Right cardiac atrium (tissue), 5 donors: ENCODE results near the gene CITED2. TPM values are rescaled to one million over a fixed set of nuclear protein-coding genes. Genes with fewer than 3 reads are reported as not detected.
"Not testable (repeated sequence)": the region's sequence is repeated elsewhere in the genome, so short reads cannot be mapped to it uniquely, and the experiment has no call there.

ENCODE experiments used
- ATAC-seq, 2 donors: fragments of 200-7000 bp; cut with Tn5 transposase; one replicate each; pipeline versions ENCODE4 v1.8.0 to v1.9.1; 2020; ENCODE audit warnings: moderate library complexity in 2 of 2, mild to moderate bottlenecking in 1 of 2
- DNase-seq, 3 donors: peaks; one replicate each; pipeline ENCODE4 v3.0.0-alpha.2; 2020
- H3K27ac ChIP-seq: one replicate; pipeline ENCODE4 v1.5.1; 2013; ENCODE audit warnings: mild to moderate bottlenecking, low read length, control low read depth, moderate library complexity
- H3K27me3 ChIP-seq: one replicate; pipeline ENCODE4 v1.6.1; 2013; ENCODE audit not compliant: control insufficient read depth, insufficient read depth
- H3K4me1 ChIP-seq: one replicate; pipeline ENCODE4 v1.6.1; 2013; ENCODE audit warnings: low read length; ENCODE audit not compliant: control insufficient read depth, insufficient read depth
- H3K4me3 ChIP-seq: one replicate; pipeline ENCODE4 v1.5.1; 2013; ENCODE audit warnings: low read length, control low read depth
- H3K9me3 ChIP-seq: one replicate; pipeline ENCODE4 v1.6.1; 2013; ENCODE audit warnings: low read length; ENCODE audit not compliant: control insufficient read depth
- WGBS: extraction: QIAGEN DNeasy Blood & Tissue Kit; methylation state at CpG from one replicate; pipeline ENCODE4 v1.1.7; 2013; 5-methylcytosine and 5-hydroxymethylcytosine counted together
- intact Hi-C, 4 donors: fragments of 100-400 bp; cut with DNase I; formaldehyde crosslinking; loops; one replicate each; pipeline versions ENCODE4 v1.11.0 to v1.14.0; 2022 to 2023
- long read RNA-seq, 4 donors: library from polyadenylated mRNA; unstranded; transcript quantifications; one replicate each; pipeline ENCODE4 v2.0.0, GENCODE V29; 2020 to 2021
- polyA plus RNA-seq: library from polyadenylated mRNA; stranded (reverse); fragments of 200-250 nt; gene quantifications from one replicate; pipeline ENCODE4 v1.2.3, GENCODE V29; 2013
- total RNA-seq, 4 donors: library from RNA; stranded (reverse); fragmentation: NEBNext Ultra II Directional; extraction: Animal tissue kit (Norgen Biotek cat#: 25700); gene quantifications; one replicate each; pipeline ENCODE4 v1.2.1, GENCODE V29; 2021
- donor health status: healthy with polysubstance abuse.
- donor health status: DM: no; HTN: yes; CAD: no.
- donor health status: DM: no; HTN: no; CAD: no.
- donor health status: DM: no; HTN: yes; CAD: no; lungs with severe emphysema.
- donor health status: DM: yes; HTN: yes; CAD: no.

The CITED2 gene
- total RNA-seq (100 to 1,000 TPM in 3 of 4 donors, 10 to 100 TPM in 1; 67.9 to 138 (median 113) TPM), polyA plus RNA-seq (35.7 TPM)
- long read RNA-seq, donor 1, transcript CITED2-201 (2 exons, 2,354 nt), result major isoform, 7 of 10 reads
- long read RNA-seq, donor 1, partial matches to known transcripts, result 3 of 10 reads
- long read RNA-seq, donor 1, other reads (novel, unspliced or antisense), result 0 of 10 reads
- long read RNA-seq, donor 2, transcript CITED2-201 (2 exons, 2,354 nt), result major isoform, 8 of 10 reads
- long read RNA-seq, donor 2, partial matches to known transcripts, result 2 of 10 reads
- long read RNA-seq, donor 2, other reads (novel, unspliced or antisense), result 0 of 10 reads
- long read RNA-seq, donor 3, result 0 reads
- long read RNA-seq, donor 4, partial matches to known transcripts, result 0 of 4 reads
- long read RNA-seq, donor 4, other reads (novel, unspliced or antisense), result 1 of 4 reads

GRCh38 chr6:139374357-139375225 is at the start of gene CITED2:
CITED2 (minus strand) TSS chr6:139374648; CDS start chr6:139373944, 704 bp downstream.
- ATAC-seq, result peak; percentile 91 to 92
- Histone ChIP-seq H3K4me1 (no peaks in the 10 kb centered on the region), H3K27ac (peak within 1 kb of the TSS; percentile 98), H3K9me3 (no peaks in the 10 kb centered on the region), H3K4me3 (peak within 1 kb of the TSS; percentile 85), H3K27me3 (no peaks in the 10 kb centered on the region)
- WGBS, result under 1% methylated on average over 82 of the region's 82 CpGs
- intact Hi-C loops, result loop anchor here in 3 of 4 donors (5.0 to 10.0 kb wide), 8 partner anchors 140 to 1070 kb away; no protein-coding TSS in a partner anchor
- DNase-seq, result peak; percentile 93 to 98 (median 97)

DNA sequence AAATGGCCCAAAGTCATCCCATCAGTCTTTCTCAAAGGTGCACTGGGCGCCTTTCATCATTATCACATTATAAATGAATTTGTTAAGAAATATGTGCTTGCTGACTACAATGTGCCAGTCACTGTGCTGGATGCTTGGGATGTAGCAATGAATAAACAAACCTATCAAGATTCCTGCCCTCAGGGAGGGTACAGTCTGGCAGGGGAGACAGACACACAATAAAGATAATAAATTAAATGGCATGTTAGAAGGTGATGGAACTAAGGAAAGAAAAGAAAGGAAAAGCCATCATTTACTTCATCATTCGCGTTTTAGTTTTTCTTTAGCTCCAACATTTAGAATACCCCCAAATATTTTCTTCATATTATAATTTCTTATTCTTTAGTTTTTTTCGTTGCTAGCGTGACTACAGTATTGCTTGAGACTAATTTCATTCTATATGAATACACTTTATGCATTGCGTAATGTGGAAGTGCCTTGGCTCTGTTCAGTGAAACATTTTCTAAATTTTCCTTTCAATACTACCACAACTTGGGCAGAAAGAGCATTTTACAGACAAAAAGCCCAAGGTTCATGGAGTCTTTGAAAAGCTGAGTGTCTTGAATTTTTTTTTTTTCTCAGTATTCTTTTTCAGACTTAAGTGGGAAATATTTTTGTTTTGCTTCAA is 48.7 kb upstream of the CITED2 start:
- no peaks in the 10 kb centered on the region for H3K9me3 ChIP-seq
- intact Hi-C loops, result no loop called here
- DNase-seq, result no peak
- no peak for ATAC-seq
- no peak overlapping the region for H3K27ac ChIP-seq
- H3K27me3 ChIP-seq, result no peaks in the 10 kb centered on the region
- H3K4me3 ChIP-seq, result no peak overlapping the region
- no peaks in the 10 kb centered on the region for H3K4me1 ChIP-seq
- WGBS, result 83% methylated on average over 6 of the region's 6 CpGs

DNA sequence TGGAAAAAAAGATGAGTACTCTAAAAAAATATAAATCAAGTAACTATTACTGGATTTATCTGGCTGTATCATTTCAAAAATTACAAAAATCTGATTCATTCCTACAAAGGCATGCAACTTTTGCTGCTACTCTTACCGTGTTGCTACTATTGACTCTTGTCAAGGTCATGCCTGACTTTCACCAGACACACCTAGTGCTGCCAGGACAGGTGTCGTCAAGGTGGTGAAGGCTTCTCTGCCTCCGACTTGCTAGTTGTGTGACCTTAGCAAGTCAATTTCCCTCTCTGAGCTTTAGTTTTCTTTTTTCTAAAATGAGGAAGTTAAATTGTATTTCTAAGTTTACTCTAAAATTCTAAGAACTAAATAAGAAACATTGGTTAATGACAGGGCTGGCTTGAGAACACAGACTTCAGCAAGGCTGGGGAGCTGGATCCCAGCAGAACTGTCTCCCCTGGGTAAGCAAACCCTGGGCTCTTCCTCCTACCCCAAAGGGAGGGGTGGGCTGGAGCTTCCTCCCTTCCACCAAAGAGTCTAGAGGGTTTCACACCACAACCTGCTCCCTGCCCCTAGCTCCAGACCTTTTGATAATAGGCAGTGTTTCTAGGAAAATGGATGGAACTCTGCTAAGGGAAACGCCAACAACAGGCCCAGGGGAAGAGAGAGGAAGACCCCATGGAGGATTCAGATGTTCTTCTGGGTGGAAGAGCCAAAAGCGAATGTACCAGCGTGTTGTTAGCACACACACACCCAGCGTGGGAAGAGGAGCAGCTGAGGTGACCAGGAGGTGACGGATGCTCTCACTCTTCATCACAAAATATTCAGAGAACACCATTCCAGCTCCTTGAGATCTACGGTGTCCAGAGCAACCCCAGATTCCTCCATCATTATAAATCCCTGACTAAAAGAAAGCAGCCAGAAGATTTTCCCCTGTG is 47.9 kb upstream of the CITED2 start:
- ATAC-seq, result no peak
- Histone ChIP-seq H3K27ac (no peak overlapping the region), H3K4me1 (no peaks in the 10 kb centered on the region), H3K27me3 (no peaks in the 10 kb centered on the region), H3K4me3 (no peak overlapping the region), H3K9me3 (no peaks in the 10 kb centered on the region)
- DNase-seq, result no peak
- 84% methylated on average over 9 of the region's 9 CpGs for WGBS
- intact Hi-C loops, result no loop called here

DNA sequence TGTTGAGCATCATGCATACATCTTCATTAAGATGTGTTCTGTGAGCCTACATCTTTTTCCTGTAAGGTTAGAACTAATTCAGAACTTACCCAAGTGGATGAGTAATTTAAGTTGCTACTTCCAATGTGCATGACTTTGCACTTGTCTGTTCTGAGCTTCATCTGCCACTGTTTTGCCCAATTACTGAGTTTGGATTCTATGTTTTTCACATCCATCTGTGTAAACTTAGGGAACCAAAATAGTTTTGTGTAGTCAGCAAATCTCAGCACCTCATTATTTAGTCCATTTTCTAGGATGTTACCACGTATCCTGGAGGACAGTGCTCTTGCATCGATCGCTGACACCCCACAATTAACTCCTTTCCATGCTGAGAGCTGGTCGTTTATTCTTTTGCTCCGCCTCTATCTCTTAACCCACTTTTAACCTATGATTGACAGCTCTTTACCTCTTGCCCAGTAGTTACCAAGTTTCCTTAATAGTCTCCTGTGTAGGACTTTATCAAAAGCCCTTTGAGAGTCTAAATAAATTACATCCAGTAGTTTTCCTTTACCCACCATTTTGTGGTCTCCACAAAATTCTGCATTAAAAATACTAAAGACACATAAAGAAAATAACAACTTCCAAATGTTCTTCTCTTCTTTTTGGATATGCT is 44.2 kb upstream of the CITED2 start:
- intact Hi-C loops, result no loop called here
- 79% methylated on average over 5 of the region's 5 CpGs for WGBS

DNA sequence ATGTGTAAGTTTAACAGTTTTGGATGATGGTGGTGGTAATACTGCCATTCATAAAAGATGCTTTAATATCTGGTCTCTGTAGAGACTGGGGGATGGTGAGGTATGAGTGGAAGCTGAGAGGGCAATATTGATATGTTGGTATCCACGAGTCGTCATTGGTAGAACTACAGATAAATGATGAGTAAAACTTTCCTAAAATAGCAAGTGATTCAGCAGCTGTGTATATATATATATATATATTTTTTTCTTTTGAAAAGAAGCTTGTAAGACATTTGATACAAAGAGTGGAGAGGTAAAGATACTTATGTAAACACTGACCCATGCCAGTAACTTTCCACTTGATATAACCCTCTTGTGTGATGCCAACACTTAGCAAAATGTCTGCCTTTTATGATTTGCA is 41.7 kb upstream of the CITED2 start:
- Histone ChIP-seq H3K27ac (no peak overlapping the region), H3K9me3 (no peaks in the 10 kb centered on the region), H3K4me1 (no peaks in the 10 kb centered on the region), H3K27me3 (no peaks in the 10 kb centered on the region), H3K4me3 (no peak overlapping the region)
- intact Hi-C loops, result no loop called here
- 36% methylated on average over 2 of the region's 2 CpGs for WGBS
- no peak for ATAC-seq
- DNase-seq, result no peak

More for the DNA sequence above, 44.2 kb upstream of the CITED2 start:
- H3K4me1 ChIP-seq, result no peaks in the 10 kb centered on the region
- H3K27me3 ChIP-seq, result no peaks in the 10 kb centered on the region
- H3K9me3 ChIP-seq, result no peaks in the 10 kb centered on the region
- H3K27ac ChIP-seq, result no peak overlapping the region
- no peak for ATAC-seq
- no peak overlapping the region for H3K4me3 ChIP-seq
- DNase-seq, result no peak

DNA sequence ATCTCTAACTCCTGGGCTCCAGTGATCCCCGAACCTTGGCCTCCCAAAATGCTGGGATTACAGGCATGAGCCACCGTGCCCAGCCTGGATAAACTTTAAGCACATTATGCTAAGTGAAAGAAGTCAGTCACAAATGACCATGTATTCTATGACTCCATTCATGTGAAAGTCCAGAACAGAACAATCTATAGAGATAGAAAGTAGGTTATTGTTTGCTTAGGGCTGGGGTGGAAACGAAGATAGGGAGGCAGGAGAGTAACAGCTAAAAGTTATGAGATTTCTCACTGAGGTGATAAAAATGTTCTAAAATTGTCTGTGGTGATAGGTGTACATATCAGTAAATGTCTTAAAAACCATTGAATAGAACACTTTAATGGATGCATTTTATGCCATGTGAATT is 40.9 kb upstream of the CITED2 start:
- DNase-seq (no peak), ATAC-seq (no peak)
- no peaks in the 10 kb centered on the region for H3K4me1 ChIP-seq
- no peaks in the 10 kb centered on the region for H3K27me3 ChIP-seq
- no peak overlapping the region for H3K27ac ChIP-seq
- no peak overlapping the region for H3K4me3 ChIP-seq
- 84% methylated on average over 3 of the region's 3 CpGs for WGBS
- no peaks in the 10 kb centered on the region for H3K9me3 ChIP-seq
- intact Hi-C loops, result no loop called here

- ATAC-seq, H3K27ac ChIP-seq, H3K4me1 ChIP-seq, intact Hi-C loops, H3K9me3 ChIP-seq, DNase-seq, H3K4me3 ChIP-seq, H3K27me3 ChIP-seq: not testable (repeated sequence)
- 94% methylated on average over 1 of the region's 1 CpG for WGBS
Measured at GRCh38 chr6:139412103-139412502, 37.7 kb upstream of the CITED2 start.

GRCh38 chr6:139409026-139409425 is 34.6 kb upstream of the CITED2 start:
- intact Hi-C loops, result no loop called here
- H3K27ac ChIP-seq, result no peak overlapping the region
- 79% methylated on average over 4 of the region's 4 CpGs for WGBS

GRCh38 chr6:139407718-139408222 is 33.3 kb upstream of the CITED2 start:
- Histone ChIP-seq H3K27me3 (no peaks in the 10 kb centered on the region), H3K27ac (no peak overlapping the region), H3K4me3 (no peak overlapping the region), H3K9me3 (no peaks in the 10 kb centered on the region), H3K4me1 (no peaks in the 10 kb centered on the region)
- ATAC-seq (no peak), DNase-seq (no peak)
- 49% methylated on average over 4 of the region's 4 CpGs for WGBS
- intact Hi-C loops, result no loop called here

More at GRCh38 chr6:139409026-139409425, 34.6 kb upstream of the CITED2 start:
- Histone ChIP-seq H3K9me3 (no peaks in the 10 kb centered on the region), H3K27me3 (no peaks in the 10 kb centered on the region), H3K4me1 (no peaks in the 10 kb centered on the region), H3K4me3 (no peak overlapping the region)
- DNase-seq (no peak), ATAC-seq (no peak)
